CD4-positive, alpha-beta T cell (primary cell): ENCODE results near the gene WDR91. TPM values are rescaled to one million over a fixed set of nuclear protein-coding genes. Genes with fewer than 3 reads are reported as not detected.

Experiments used
- ATAC-seq: fragments of 200-7000 bp; cut with Tn5 transposase; one replicate; pipeline ENCODE4 v1.10.0; 2022; ENCODE audit warnings: mild to moderate bottlenecking; ENCODE audit not compliant: poor library complexity
- CTCF ChIA-PET: fragments of 350-600 bp; sonication (Branson Sonifier 250); formaldehyde crosslinking; loops from one replicate; lab custom pipeline; 2021; ENCODE audit warnings: antibody characterized with exemption, inconsistent platforms; lab: Charles Lee
- POLR2A ChIA-PET: fragments of 350-600 bp; sonication (Branson Sonifier 250); formaldehyde crosslinking; loops from one replicate; lab custom pipeline; 2021; ENCODE audit warnings: antibody characterized with exemption, inconsistent platforms; lab: Charles Lee
- DNase-seq, 14 experiments: peaks; one replicate each; pipeline ENCODE4 v3.0.0-alpha.2; 2013 to 2020; ENCODE audit warnings: mixed read lengths in 2 of 14
- H3K27ac ChIP-seq, 2 donors: one replicate each; pipeline versions ENCODE4 v1.5.1 to v1.7.0; 2013; ENCODE audit warnings: low read length in 2 of 2, low read depth in 1 of 2, mild to moderate bottlenecking in 1 of 2
- H3K27me3 ChIP-seq, 2 experiments: 1 replicate in 1 of 2; 2 replicates in 1 of 2; pipeline versions ENCODE4 v1.6.1 to v1.7.0; 2013; ENCODE audit warnings: low read length in 2 of 2, control low read depth in 1 of 2, mild to moderate bottlenecking in 1 of 2, moderate library complexity in 1 of 2; ENCODE audit not compliant: insufficient read depth in 2 of 2, control insufficient read depth in 1 of 2
- H3K36me3 ChIP-seq: one replicate; pipeline ENCODE4 v1.6.1; 2013; ENCODE audit warnings: low read length, control low read depth; ENCODE audit not compliant: insufficient read depth
- H3K4me1 ChIP-seq: one replicate; pipeline ENCODE4 v1.6.1; 2013; ENCODE audit warnings: low read length, control low read depth; ENCODE audit not compliant: insufficient read depth
- H3K4me3 ChIP-seq: one replicate; pipeline ENCODE4 v1.5.1; 2013; ENCODE audit warnings: mild to moderate bottlenecking, low read length, moderate library complexity
- H3K9me3 ChIP-seq, 2 experiments: 1 replicate in 1 of 2; 2 replicates in 1 of 2; pipeline versions ENCODE4 v1.6.1 to v1.7.0; 2013; ENCODE audit warnings: low read length in 2 of 2, mild to moderate bottlenecking in 2 of 2, control low read depth in 1 of 2, moderate library complexity in 1 of 2; ENCODE audit not compliant: control insufficient read depth in 1 of 2, insufficient read depth in 1 of 2
- H3K27ac Mint-ChIP-seq: one replicate; pipeline ENCODE4 v1.8.0; 2020; ENCODE audit warnings: mixed read lengths
- H3K27me3 Mint-ChIP-seq: one replicate; pipeline ENCODE4 v1.8.0; 2021; ENCODE audit warnings: mixed read lengths
- H3K36me3 Mint-ChIP-seq: one replicate; pipeline ENCODE4 v1.8.0; 2021; ENCODE audit warnings: low read depth, mixed read lengths
- H3K4me1 Mint-ChIP-seq: one replicate; pipeline ENCODE4 v1.8.0; 2021; ENCODE audit warnings: low read depth, mixed read lengths
- H3K4me3 Mint-ChIP-seq: one replicate; pipeline ENCODE4 v1.8.0; 2020; ENCODE audit warnings: mild to moderate bottlenecking, mixed read lengths
- H3K9me3 Mint-ChIP-seq: one replicate; pipeline ENCODE4 v1.8.0; 2020; ENCODE audit warnings: mixed read lengths
- intact Hi-C, 2 experiments: fragments of 100-400 bp; cut with DNase I in 1 of 2; cut with micrococcal nuclease in 1 of 2; formaldehyde crosslinking; loops; one replicate each; pipeline versions ENCODE4 v1.15.1 to v1.9.0; 2023 to 2025; cut with DNase I, micrococcal nuclease
- total RNA-seq, 174 experiments: library from RNA in 2 of 174; stranded (reverse) in 2 of 174; gene quantifications; one replicate each; pipeline ENCODE4 v1.2.3 and lab custom pipeline; 2021 to 2026
- TF ChIP-seq, protein P1 (sequence below): fragments of 200-600 bp; IDR thresholded peaks from one replicate; pipeline ENCODE4 v1.8.0; 2022; ENCODE audit warnings: antibody characterized with exemption, mild to moderate bottlenecking

WDR91 gene
- total RNA-seq, 2 experiments from 2014 or later, result 39.9 to 41.7 TPM

DNA sequence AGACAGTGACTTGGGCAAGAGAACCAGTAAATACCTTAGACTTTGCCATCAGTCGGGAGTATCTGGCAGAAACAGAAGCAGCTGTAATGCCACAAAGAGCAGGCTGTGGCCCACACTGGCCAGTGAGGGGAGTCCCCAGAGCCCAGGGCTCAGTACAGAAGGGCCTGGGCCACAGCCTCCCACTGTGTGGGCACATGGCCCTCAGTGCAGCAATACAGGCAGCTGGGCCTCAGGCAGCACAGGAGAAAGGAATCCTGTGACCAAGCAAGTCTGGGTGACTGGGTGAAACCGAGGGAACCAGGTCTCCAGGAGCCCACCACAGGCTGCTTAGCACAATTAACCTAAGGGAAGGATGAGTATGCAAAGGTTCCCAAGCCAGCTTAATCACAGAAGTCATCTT lies 14.0 kb downstream of the WDR91 start:
- Mint-ChIP-seq H3K9me3 (no peaks in the 10 kb centered on the region), H3K27ac (no peak overlapping the region), H3K4me1 (peaks cover 7% of the 10 kb centered on the region), H3K36me3 (peaks cover 98% of the 10 kb centered on the region), H3K4me3 (no peak overlapping the region), H3K27me3 (no peaks in the 10 kb centered on the region)
- intact Hi-C loops, result no loop called here
- Histone ChIP-seq H3K27ac (no peak overlapping the region), H3K9me3 (no peaks in the 10 kb centered on the region), H3K4me1 (no peaks in the 10 kb centered on the region), H3K27me3 (no peaks in the 10 kb centered on the region), H3K36me3 (peaks cover 91% of the 10 kb centered on the region), H3K4me3 (no peak overlapping the region)
- ChIA-PET POLR2A (no interaction called here), CTCF (no interaction called here)
- ATAC-seq (no peak), DNase-seq (no peak)
- TF ChIP-seq, protein P1, sequence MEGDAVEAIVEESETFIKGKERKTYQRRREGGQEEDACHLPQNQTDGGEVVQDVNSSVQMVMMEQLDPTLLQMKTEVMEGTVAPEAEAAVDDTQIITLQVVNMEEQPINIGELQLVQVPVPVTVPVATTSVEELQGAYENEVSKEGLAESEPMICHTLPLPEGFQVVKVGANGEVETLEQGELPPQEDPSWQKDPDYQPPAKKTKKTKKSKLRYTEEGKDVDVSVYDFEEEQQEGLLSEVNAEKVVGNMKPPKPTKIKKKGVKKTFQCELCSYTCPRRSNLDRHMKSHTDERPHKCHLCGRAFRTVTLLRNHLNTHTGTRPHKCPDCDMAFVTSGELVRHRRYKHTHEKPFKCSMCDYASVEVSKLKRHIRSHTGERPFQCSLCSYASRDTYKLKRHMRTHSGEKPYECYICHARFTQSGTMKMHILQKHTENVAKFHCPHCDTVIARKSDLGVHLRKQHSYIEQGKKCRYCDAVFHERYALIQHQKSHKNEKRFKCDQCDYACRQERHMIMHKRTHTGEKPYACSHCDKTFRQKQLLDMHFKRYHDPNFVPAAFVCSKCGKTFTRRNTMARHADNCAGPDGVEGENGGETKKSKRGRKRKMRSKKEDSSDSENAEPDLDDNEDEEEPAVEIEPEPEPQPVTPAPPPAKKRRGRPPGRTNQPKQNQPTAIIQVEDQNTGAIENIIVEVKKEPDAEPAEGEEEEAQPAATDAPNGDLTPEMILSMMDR, result no peak

DNA sequence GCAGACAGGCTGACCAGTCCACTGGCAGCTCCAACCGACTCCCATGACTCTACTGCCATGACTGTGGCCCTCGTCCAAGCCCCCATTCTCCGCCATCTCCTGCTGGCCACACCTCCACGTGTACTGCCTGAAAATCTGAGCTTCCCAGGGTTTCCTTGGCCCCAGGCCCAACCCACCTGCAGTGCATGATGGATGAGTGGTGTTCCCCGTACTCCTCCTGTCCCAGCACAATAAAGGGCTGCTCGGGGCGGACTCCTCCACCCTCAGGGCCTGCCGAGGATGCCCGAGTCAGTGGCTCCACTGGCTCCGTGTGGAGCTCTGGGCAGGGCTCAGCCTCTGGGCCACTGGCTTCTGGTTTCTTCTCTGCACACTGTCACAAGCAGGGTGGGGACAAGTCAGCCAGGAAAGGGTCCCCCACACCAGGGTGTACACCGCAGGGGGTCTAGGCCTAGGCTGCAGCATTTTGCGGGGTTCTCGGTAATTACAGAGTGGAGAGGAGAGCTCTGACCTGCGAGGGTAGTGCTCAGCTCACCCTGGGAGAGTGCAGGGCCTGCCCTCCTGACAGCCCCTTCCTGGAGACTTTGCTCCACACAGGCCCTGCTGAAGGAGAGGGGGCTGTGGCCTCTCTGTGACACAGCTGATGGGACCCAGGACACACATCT lies 15.2 kb downstream of the WDR91 start:
- H3K27me3 ChIP-seq, result no peaks in the 10 kb centered on the region
- ChIA-PET CTCF (interaction anchor here (0.6 kb wide), 1 partner anchor 11 kb away, joined by 3 read pairs; no protein-coding TSS in a partner anchor), POLR2A (no interaction called here)
- ATAC-seq (no peak), DNase-seq (no peak)
- Mint-ChIP-seq H3K27me3 (no peaks in the 10 kb centered on the region), H3K4me1 (peaks cover 4% of the 10 kb centered on the region), H3K27ac (no peak overlapping the region), H3K36me3 (peaks cover 97% of the 10 kb centered on the region), H3K9me3 (no peaks in the 10 kb centered on the region), H3K4me3 (no peak overlapping the region)
- TF ChIP-seq, protein P1, result no peak
- peaks cover 83% of the 10 kb centered on the region for H3K36me3 ChIP-seq
- intact Hi-C loops, result no loop called here
- H3K4me3 ChIP-seq, result no peak overlapping the region
- H3K27ac ChIP-seq, result no peak overlapping the region
- no peaks in the 10 kb centered on the region for H3K4me1 ChIP-seq
- H3K9me3 ChIP-seq, result no peaks in the 10 kb centered on the region

DNA sequence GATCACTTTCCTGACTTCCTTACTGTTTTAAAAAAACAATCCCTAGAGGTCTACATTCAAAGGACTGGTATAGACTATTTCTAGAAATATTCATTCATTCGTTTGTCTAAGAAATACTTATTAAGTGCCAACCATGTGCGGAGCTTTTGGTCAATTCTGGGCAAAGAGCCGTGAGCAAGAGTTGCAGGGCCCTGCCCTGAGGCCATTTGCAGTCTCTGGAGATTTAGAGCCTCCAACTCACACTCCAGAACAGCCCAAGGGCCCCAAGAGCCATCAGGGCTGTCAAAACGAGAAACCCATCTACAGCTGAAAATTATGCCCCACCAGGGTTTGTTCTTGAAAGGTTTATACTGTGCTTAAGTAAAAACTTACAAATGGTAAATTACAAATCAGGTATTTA lies 16.2 kb downstream of the WDR91 start:
- Mint-ChIP-seq H3K4me1 (peaks cover 4% of the 10 kb centered on the region), H3K4me3 (no peak overlapping the region), H3K27me3 (no peaks in the 10 kb centered on the region), H3K9me3 (no peaks in the 10 kb centered on the region), H3K36me3 (peaks cover 97% of the 10 kb centered on the region), H3K27ac (no peak overlapping the region)
- H3K4me1 ChIP-seq, result no peaks in the 10 kb centered on the region
- no peak for DNase-seq
- H3K27me3 ChIP-seq, result no peaks in the 10 kb centered on the region
- ATAC-seq, result no peak
- CTCF ChIA-PET, result no interaction called here
- H3K4me3 ChIP-seq, result no peak overlapping the region
- TF ChIP-seq, protein P1, result no peak
- no peak overlapping the region for H3K27ac ChIP-seq
- POLR2A ChIA-PET, result no interaction called here
- peaks cover 80% of the 10 kb centered on the region for H3K36me3 ChIP-seq
- intact Hi-C loops, result no loop called here
- H3K9me3 ChIP-seq, result no peaks in the 10 kb centered on the region
